Neuron (in vitro differentiated cells): ENCODE data around the gene PCDHB4.
"Not testable (repeated sequence)": the region's sequence is repeated elsewhere in the genome, so short reads cannot be mapped to it uniquely, and the experiment has no call there.

ENCODE experiments used
- H2AFZ ChIP-seq: one replicate; pipeline ENCODE4 v1.6.1; 2013; ENCODE audit warnings: low read depth, mild to moderate bottlenecking, inconsistent platforms, low read length, moderate library complexity
- H3K27me3 ChIP-seq: one replicate; pipeline ENCODE4 v1.6.1; 2013; ENCODE audit warnings: low read length; ENCODE audit not compliant: insufficient read depth
- H3K36me3 ChIP-seq: one replicate; pipeline ENCODE4 v1.6.1; 2013; ENCODE audit warnings: low read length; ENCODE audit not compliant: insufficient read depth
- H3K4me1 ChIP-seq: one replicate; pipeline ENCODE4 v1.6.1; 2013; ENCODE audit warnings: low read length; ENCODE audit not compliant: insufficient read depth
- H3K4me3 ChIP-seq: 2 replicates; pipeline ENCODE4 v1.5.1; 2013; ENCODE audit warnings: mild to moderate bottlenecking, low read length, moderate library complexity
- H3K9me3 ChIP-seq: one replicate; pipeline ENCODE4 v1.6.1; 2013; ENCODE audit warnings: low read length

Gene PCDHB4

GRCh38 chr5:141119250-141119649 is 2.4 kb upstream of the PCDHB4 start:
- peaks cover 9% of the 10 kb centered on the region for H3K36me3 ChIP-seq
- H3K27me3 ChIP-seq = no peaks in the 10 kb centered on the region
- H2AFZ ChIP-seq = no peak overlapping the region
- H3K9me3 ChIP-seq = peaks cover 27% of the 10 kb centered on the region
- no peaks in the 10 kb centered on the region for H3K4me1 ChIP-seq
- no peak overlapping the region for H3K4me3 ChIP-seq

GRCh38 chr5:141121985-141122384 is 367 bp downstream of the PCDHB4 start:
- H2AFZ ChIP-seq = no peak overlapping the region
- no peak overlapping the region for H3K4me3 ChIP-seq
- H3K9me3 ChIP-seq = peaks cover 21% of the 10 kb centered on the region
- H3K4me1 ChIP-seq = no peaks in the 10 kb centered on the region
- peaks cover 9% of the 10 kb centered on the region for H3K36me3 ChIP-seq
- H3K27me3 ChIP-seq = no peaks in the 10 kb centered on the region

- H3K4me1 ChIP-seq, H3K4me3 ChIP-seq, H2AFZ ChIP-seq, H3K36me3 ChIP-seq, H3K27me3 ChIP-seq: not testable (repeated sequence)
- H3K9me3 ChIP-seq = peaks cover 21% of the 10 kb centered on the region
Measured at GRCh38 chr5:141123396-141124135, 1.9 kb downstream of the PCDHB4 start.

GRCh38 chr5:141127305-141127704 is 5.7 kb downstream of the PCDHB4 start:
- Histone ChIP-seq H3K4me1 (no peaks in the 10 kb centered on the region), H3K4me3 (no peak overlapping the region), H3K27me3 (no peaks in the 10 kb centered on the region), H2AFZ (no peak overlapping the region), H3K36me3 (peaks cover 4% of the 10 kb centered on the region), H3K9me3 (peaks cover 11% of the 10 kb centered on the region)

GRCh38 chr5:141135030-141135717 is 13.6 kb downstream of the PCDHB4 start, which contains the start of gene PCDHB5:
TSS of gene PCDHB5 (plus strand) at chr5:141135206. CDS start at chr5:141135435, 229 bp downstream.
- Histone ChIP-seq H3K27me3 (no peaks in the 10 kb centered on the region), H3K4me3 (peak within 1 kb of the TSS; percentile 40), H2AFZ (no peak within 1 kb of the TSS), H3K36me3 (peaks cover 3% of the 10 kb centered on the region), H3K9me3 (peaks cover 14% of the 10 kb centered on the region), H3K4me1 (no peaks in the 10 kb centered on the region)

GRCh38 chr5:141135718-141136266 is 14.2 kb downstream of the PCDHB4 start:
- Histone ChIP-seq H3K27me3 (no peaks in the 10 kb centered on the region), H3K36me3 (peaks cover 3% of the 10 kb centered on the region), H3K9me3 (peaks cover 14% of the 10 kb centered on the region), H3K4me3 (peak overlapping the region; percentile 40), H2AFZ (no peak overlapping the region), H3K4me1 (no peaks in the 10 kb centered on the region)

- H2AFZ ChIP-seq, H3K36me3 ChIP-seq, H3K4me3 ChIP-seq, H3K27me3 ChIP-seq, H3K4me1 ChIP-seq: not testable (repeated sequence)
- H3K9me3 ChIP-seq = peaks cover 14% of the 10 kb centered on the region
Measured at GRCh38 chr5:141137346-141137745, 15.7 kb downstream of the PCDHB4 start.

- Histone ChIP-seq H3K4me3 (no peak within 1 kb of the TSS), H3K9me3 (peaks cover 14% of the 10 kb centered on the region), H2AFZ (no peak within 1 kb of the TSS), H3K4me1 (no peaks in the 10 kb centered on the region), H3K27me3 (no peaks in the 10 kb centered on the region), H3K36me3 (no peaks in the 10 kb centered on the region)
Measured at GRCh38 chr5:141149812-141150211, 28.2 kb downstream of the PCDHB4 start, which contains the start of gene PCDHB6. TSS of gene PCDHB6 (plus strand) at chr5:141150057. CDS start at chr5:141150258, 201 bp downstream.

- Histone ChIP-seq H2AFZ (no peak overlapping the region), H3K4me3 (no peak overlapping the region), H3K9me3 (peaks cover 14% of the 10 kb centered on the region), H3K36me3 (no peaks in the 10 kb centered on the region), H3K27me3 (no peaks in the 10 kb centered on the region), H3K4me1 (no peaks in the 10 kb centered on the region)
Measured at GRCh38 chr5:141150224-141150992, 28.8 kb downstream of the PCDHB4 start.

- no peak overlapping the region for H3K4me3 ChIP-seq
- H3K9me3 ChIP-seq = peaks cover 14% of the 10 kb centered on the region
- no peaks in the 10 kb centered on the region for H3K27me3 ChIP-seq
- H2AFZ ChIP-seq = no peak overlapping the region
- H3K4me1 ChIP-seq = no peaks in the 10 kb centered on the region
- no peaks in the 10 kb centered on the region for H3K36me3 ChIP-seq
Measured at GRCh38 chr5:141150993-141151325, 29.3 kb downstream of the PCDHB4 start.

- not testable (repeated sequence) for H3K4me1 ChIP-seq, H3K36me3 ChIP-seq, H3K4me3 ChIP-seq, H2AFZ ChIP-seq, H3K27me3 ChIP-seq
- H3K9me3 ChIP-seq = peaks cover 19% of the 10 kb centered on the region
Measured at GRCh38 chr5:141151632-141152031, 30.0 kb downstream of the PCDHB4 start.

GRCh38 chr5:141152096-141152495 is 30.5 kb downstream of the PCDHB4 start:
- H3K4me1 ChIP-seq, H2AFZ ChIP-seq, H3K36me3 ChIP-seq, H3K4me3 ChIP-seq, H3K27me3 ChIP-seq: not testable (repeated sequence)
- peaks cover 21% of the 10 kb centered on the region for H3K9me3 ChIP-seq
